Activated B cell treated with CpG ODN at 0.5 μM for 24 hours (primary cell): ENCODE data around the gene ARVCF. TPM values are rescaled to one million over a fixed set of nuclear protein-coding genes. Genes with fewer than 3 reads are reported as not detected.

ENCODE experiments used
- ATAC-seq: fragments of 200-7000 bp; cut with Tn5 transposase; one replicate; pipeline ENCODE4 v1.10.0; 2021; ENCODE audit warnings: low read depth, mild to moderate bottlenecking, moderate library complexity
- CTCF ChIA-PET: fragments of 350-600 bp; sonication (Branson Sonifier 250); formaldehyde crosslinking; loops from one replicate; lab custom pipeline; 2021; ENCODE audit warnings: antibody characterized with exemption; lab: Charles Lee
- POLR2A ChIA-PET: fragments of 350-600 bp; sonication (Branson Sonifier 250); formaldehyde crosslinking; loops from one replicate; lab custom pipeline; 2021; ENCODE audit warnings: antibody characterized with exemption; lab: Charles Lee
- DNase-seq: peaks from one replicate; pipeline ENCODE4 v3.0.0; 2022
- H3K27ac Mint-ChIP-seq: one replicate; pipeline ENCODE4 v1.8.0; 2020; ENCODE audit warnings: mixed read lengths
- H3K27me3 Mint-ChIP-seq: one replicate; pipeline ENCODE4 v1.8.0; 2021; ENCODE audit warnings: mixed read lengths
- H3K36me3 Mint-ChIP-seq: one replicate; pipeline ENCODE4 v1.8.0; 2021; ENCODE audit warnings: low read depth, mixed read lengths
- H3K4me1 Mint-ChIP-seq: one replicate; pipeline ENCODE4 v1.8.0; 2021; ENCODE audit warnings: mixed read lengths
- H3K4me3 Mint-ChIP-seq: one replicate; pipeline ENCODE4 v1.8.0; 2020; ENCODE audit warnings: mild to moderate bottlenecking, mixed read lengths
- H3K9me3 Mint-ChIP-seq: one replicate; pipeline ENCODE4 v1.8.0; 2020; ENCODE audit warnings: mixed read lengths
- CTCF ChIP-seq: fragments of 200-600 bp; IDR thresholded peaks from one replicate; pipeline ENCODE4 v1.8.0; 2022; ENCODE audit warnings: antibody characterized with exemption, mild to moderate bottlenecking
- intact Hi-C: fragments of 100-400 bp; cut with micrococcal nuclease; formaldehyde crosslinking; loops from one replicate; pipeline ENCODE4 v1.15.1; 2024
- total RNA-seq: library from RNA; stranded (reverse); gene quantifications from 2 replicates; pipeline ENCODE4 v1.2.3, GENCODE V29; 2022

Gene ARVCF
- total RNA-seq, 1 donor from 2014 or later = 6.5 TPM

- intact Hi-C loops = no loop called here
- H3K36me3 Mint-ChIP-seq = peaks cover 30% of the 10 kb centered on the region
- DNase-seq (no peak), ATAC-seq (peak; percentile 23)
- H3K4me1 Mint-ChIP-seq = peaks cover 84% of the 10 kb centered on the region
- peak overlapping the region; percentile 85 for H3K27ac Mint-ChIP-seq
- H3K4me3 Mint-ChIP-seq = peak overlapping the region; percentile 52
- no peak for TF ChIP-seq CTCF
- CTCF ChIA-PET = interaction anchor here (1.0 kb wide), 1 partner anchor 61 kb away, joined by 3 read pairs; no protein-coding TSS in a partner anchor
- POLR2A ChIA-PET = interaction anchor here (1.2 to 5.8 kb wide), 2 partner anchors 14 to 83 kb away, joined by 3 to 59 read pairs; partner anchors contain the start of genes TANGO2 and TRMT2A
- peaks cover 3% of the 10 kb centered on the region for H3K9me3 Mint-ChIP-seq
- H3K27me3 Mint-ChIP-seq = no peaks in the 10 kb centered on the region
Observed at GRCh38 chr22:20034143-20034542, 17.5 kb upstream of the ARVCF start.

- no peak for DNase-seq
- ChIA-PET POLR2A (interaction anchor here (0.6 to 5.8 kb wide), 3 partner anchors 13 to 633 kb away, joined by 3 to 59 read pairs (median 3); partner anchors contain the start of genes TANGO2 and TRMT2A), CTCF (interaction anchor here (1.0 kb wide), 1 partner anchor 60 kb away, joined by 3 read pairs; no protein-coding TSS in a partner anchor)
- H3K4me3 Mint-ChIP-seq = peak overlapping the region; percentile 11
- H3K4me1 Mint-ChIP-seq = peaks cover 86% of the 10 kb centered on the region
- H3K27me3 Mint-ChIP-seq = no peaks in the 10 kb centered on the region
- H3K27ac Mint-ChIP-seq = no peak overlapping the region
- peaks cover 23% of the 10 kb centered on the region for H3K36me3 Mint-ChIP-seq
- H3K9me3 Mint-ChIP-seq = peaks cover 3% of the 10 kb centered on the region
- no peak for TF ChIP-seq CTCF
- no peak for ATAC-seq
- intact Hi-C loops = loop anchor here (2.0 kb wide), 1 partner anchor 16 kb away; the partner anchor contains the start of gene ARVCF
Observed at GRCh38 chr22:20033045-20033706, 16.6 kb upstream of the ARVCF start.

GRCh38 chr22:20032407-20032991 is 15.9 kb upstream of the ARVCF start:
- TF ChIP-seq CTCF = no peak
- DNase-seq (no peak), ATAC-seq (no peak)
- Mint-ChIP-seq H3K27me3 (no peaks in the 10 kb centered on the region), H3K4me3 (no peak overlapping the region), H3K9me3 (peaks cover 3% of the 10 kb centered on the region), H3K4me1 (peaks cover 82% of the 10 kb centered on the region), H3K36me3 (peaks cover 18% of the 10 kb centered on the region), H3K27ac (peak overlapping the region; percentile 69)
- ChIA-PET CTCF (no interaction called here), POLR2A (interaction anchor here (0.6 to 5.8 kb wide), 3 partner anchors 12 to 633 kb away, joined by 3 to 59 read pairs (median 3); partner anchors contain the start of gene TANGO2)
- intact Hi-C loops = loop anchor here (2.0 kb wide), 1 partner anchor 16 kb away; the partner anchor contains the start of gene ARVCF

GRCh38 chr22:20031732-20032406 is 15.2 kb upstream of the ARVCF start:
- peak; percentile 57 for ATAC-seq
- H3K36me3 Mint-ChIP-seq = peaks cover 12% of the 10 kb centered on the region
- peak overlapping the region; percentile 19 for H3K4me3 Mint-ChIP-seq
- POLR2A ChIA-PET = interaction anchor here (1.4 to 5.8 kb wide), 2 partner anchors 11 to 19 kb away, joined by 3 to 59 read pairs; partner anchors contain the start of gene TANGO2
- no peaks in the 10 kb centered on the region for H3K27me3 Mint-ChIP-seq
- no peak for TF ChIP-seq CTCF
- intact Hi-C loops = loop anchor here (2.0 kb wide), 1 partner anchor 15 kb away; the partner anchor contains the start of gene ARVCF
- CTCF ChIA-PET = no interaction called here
- peaks cover 3% of the 10 kb centered on the region for H3K9me3 Mint-ChIP-seq
- peak overlapping the region; percentile 69 for H3K27ac Mint-ChIP-seq
- peak; percentile 31 for DNase-seq
- H3K4me1 Mint-ChIP-seq = peaks cover 75% of the 10 kb centered on the region
